Measurements from ENCODE around the gene TRPC4.

DNA sequence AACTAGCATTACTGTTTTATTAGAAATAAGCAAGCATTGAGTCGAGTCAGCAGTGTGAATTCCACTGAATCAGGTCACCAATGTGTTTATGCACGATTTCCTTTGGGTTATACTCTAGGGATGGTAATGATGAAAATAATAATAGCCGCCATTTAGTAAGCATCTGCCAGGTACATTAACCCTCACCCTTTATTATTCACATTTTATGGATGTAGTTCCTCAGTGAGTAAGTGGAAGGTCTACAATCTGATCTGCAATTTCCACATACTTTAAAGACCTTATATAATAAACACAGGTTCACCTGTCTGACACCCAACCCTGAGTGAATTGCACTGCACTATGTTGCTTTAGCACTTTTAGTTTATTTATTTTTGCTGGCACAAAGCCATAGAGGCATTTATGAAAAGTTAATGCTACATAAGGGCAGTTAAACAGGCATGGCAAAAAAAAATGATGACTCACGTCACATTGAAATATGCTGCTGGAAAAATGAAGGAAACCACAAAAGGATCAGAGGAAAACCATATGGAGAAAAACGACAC is 122.4 kb downstream of the TRPC4 start:
- TF ChIP-seq POLR2A (IDR thresholded peaks at IDR 0.05) (no peak), POLR2AphosphoS5 (IDR thresholded peaks at IDR 0.05) (no peak)
- TF ChIP-seq, protein P1, sequence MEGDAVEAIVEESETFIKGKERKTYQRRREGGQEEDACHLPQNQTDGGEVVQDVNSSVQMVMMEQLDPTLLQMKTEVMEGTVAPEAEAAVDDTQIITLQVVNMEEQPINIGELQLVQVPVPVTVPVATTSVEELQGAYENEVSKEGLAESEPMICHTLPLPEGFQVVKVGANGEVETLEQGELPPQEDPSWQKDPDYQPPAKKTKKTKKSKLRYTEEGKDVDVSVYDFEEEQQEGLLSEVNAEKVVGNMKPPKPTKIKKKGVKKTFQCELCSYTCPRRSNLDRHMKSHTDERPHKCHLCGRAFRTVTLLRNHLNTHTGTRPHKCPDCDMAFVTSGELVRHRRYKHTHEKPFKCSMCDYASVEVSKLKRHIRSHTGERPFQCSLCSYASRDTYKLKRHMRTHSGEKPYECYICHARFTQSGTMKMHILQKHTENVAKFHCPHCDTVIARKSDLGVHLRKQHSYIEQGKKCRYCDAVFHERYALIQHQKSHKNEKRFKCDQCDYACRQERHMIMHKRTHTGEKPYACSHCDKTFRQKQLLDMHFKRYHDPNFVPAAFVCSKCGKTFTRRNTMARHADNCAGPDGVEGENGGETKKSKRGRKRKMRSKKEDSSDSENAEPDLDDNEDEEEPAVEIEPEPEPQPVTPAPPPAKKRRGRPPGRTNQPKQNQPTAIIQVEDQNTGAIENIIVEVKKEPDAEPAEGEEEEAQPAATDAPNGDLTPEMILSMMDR (IDR thresholded peaks at IDR 0.05) = no peak
